Transverse colon (tissue), 4 donors: ENCODE results near the gene WNK4.

ENCODE experiments used
- EP300 ChIP-seq: sonication (generic); formaldehyde crosslinking; IDR thresholded peaks from one replicate; pipeline ENCODE4 v1.6.1; 2017; ENCODE audit warnings: antibody characterized with exemption, low read depth
- POLR2A ChIP-seq: fragments of 450-650 bp; IDR thresholded peaks from one replicate; pipeline ENCODE4 v1.6.1; 2016; ENCODE audit warnings: antibody characterized with exemption, mild to moderate bottlenecking, moderate library complexity
- POLR2AphosphoS5 ChIP-seq, 3 donors: sonication (generic); formaldehyde crosslinking; IDR thresholded peaks; one replicate each; pipeline ENCODE4 v1.6.1; 2016; ENCODE audit warnings: antibody characterized with exemption in 3 of 3
- TF ChIP-seq, protein P1 (sequence below), 5 experiments: fragments of 200-600 bp in 3 of 5; fragments of 450-650 bp in 2 of 5; sonication (generic) in 3 of 5; IDR thresholded peaks; 1 replicate in 2 of 5; 2 replicates in 3 of 5; pipeline ENCODE4 v1.5.1; 2016 to 2017; ENCODE audit warnings: antibody characterized with exemption in 5 of 5, inconsistent platforms in 3 of 5, mild to moderate bottlenecking in 2 of 5, moderate library complexity in 1 of 5

DNA sequence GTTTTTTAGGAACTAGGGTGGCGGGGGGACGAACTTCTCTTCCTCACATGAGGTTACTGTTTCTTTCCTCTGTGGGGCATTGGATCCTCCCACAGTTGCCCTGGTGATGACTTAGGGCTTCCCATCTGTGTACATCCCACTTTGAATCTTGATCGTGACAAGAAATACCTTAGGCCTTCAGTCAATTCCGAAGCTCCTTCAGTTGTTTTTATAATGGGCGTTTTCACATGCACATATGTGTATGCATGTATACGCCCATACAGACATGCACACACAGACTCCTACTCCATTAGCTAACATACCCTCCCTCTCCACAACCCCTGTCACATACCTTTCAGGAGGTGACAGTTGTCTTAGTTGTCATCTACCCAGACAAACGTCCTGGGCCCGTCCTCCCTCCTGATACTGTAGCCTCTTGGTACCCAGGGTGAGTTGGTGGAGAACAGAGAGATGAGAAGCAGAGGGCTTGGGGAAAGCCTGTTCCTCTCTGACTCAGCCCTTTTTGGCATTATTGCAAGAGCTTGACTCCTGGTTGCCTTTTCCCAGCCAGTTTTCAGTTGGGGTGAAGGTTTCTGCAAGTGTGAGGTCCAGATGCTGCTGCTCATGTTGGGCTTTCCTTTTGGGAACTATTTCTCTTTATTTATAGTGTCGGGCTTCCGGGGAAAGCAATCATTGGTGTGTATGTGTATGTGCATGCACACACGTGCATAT, 61.7 kb downstream of the WNK4 start:
- TF ChIP-seq POLR2AphosphoS5 (IDR thresholded peaks at IDR 0.05) (no peak), POLR2A (no peak), EP300 (no peak)
- TF ChIP-seq, protein P1, sequence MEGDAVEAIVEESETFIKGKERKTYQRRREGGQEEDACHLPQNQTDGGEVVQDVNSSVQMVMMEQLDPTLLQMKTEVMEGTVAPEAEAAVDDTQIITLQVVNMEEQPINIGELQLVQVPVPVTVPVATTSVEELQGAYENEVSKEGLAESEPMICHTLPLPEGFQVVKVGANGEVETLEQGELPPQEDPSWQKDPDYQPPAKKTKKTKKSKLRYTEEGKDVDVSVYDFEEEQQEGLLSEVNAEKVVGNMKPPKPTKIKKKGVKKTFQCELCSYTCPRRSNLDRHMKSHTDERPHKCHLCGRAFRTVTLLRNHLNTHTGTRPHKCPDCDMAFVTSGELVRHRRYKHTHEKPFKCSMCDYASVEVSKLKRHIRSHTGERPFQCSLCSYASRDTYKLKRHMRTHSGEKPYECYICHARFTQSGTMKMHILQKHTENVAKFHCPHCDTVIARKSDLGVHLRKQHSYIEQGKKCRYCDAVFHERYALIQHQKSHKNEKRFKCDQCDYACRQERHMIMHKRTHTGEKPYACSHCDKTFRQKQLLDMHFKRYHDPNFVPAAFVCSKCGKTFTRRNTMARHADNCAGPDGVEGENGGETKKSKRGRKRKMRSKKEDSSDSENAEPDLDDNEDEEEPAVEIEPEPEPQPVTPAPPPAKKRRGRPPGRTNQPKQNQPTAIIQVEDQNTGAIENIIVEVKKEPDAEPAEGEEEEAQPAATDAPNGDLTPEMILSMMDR (IDR thresholded peaks at IDR 0.05), result no peak
